ENCODE measurements around the gene TRIM49D2. TPM values are rescaled to one million over a fixed set of nuclear protein-coding genes. Genes with fewer than 3 reads are reported as not detected.
"Not testable (repeated sequence)": the region's sequence is repeated elsewhere in the genome, so short reads cannot be mapped to it uniquely, and the experiment has no call there.

The TRIM49D2 gene
- not detected for total RNA-seq

GRCh38 chr11:89923764-89924163, at the start of gene TRIM49D2:
Gene TRIM49D2 (plus strand): TSS chr11:89924064. CDS start chr11:89926762, 2,698 bp downstream.
- H3K4me3 Mint-ChIP-seq; H3K27ac Mint-ChIP-seq; H3K36me3 Mint-ChIP-seq (ENCODE audit: low read depth); ATAC-seq (replicated peaks); H3K4me1 Mint-ChIP-seq; H3K9me3 Mint-ChIP-seq; H3K27me3 Mint-ChIP-seq: not testable (repeated sequence)

GRCh38 chr11:89877511-89877910, 46.4 kb upstream of the TRIM49D2 start:
- H3K36me3 Mint-ChIP-seq (ENCODE audit: low read depth); H3K9me3 Mint-ChIP-seq; H3K27me3 Mint-ChIP-seq; H3K4me1 Mint-ChIP-seq; H3K4me3 Mint-ChIP-seq; H3K27ac Mint-ChIP-seq; ATAC-seq (replicated peaks): not testable (repeated sequence)

- not testable (repeated sequence) for H3K4me3 Mint-ChIP-seq; H3K27ac Mint-ChIP-seq; ATAC-seq (replicated peaks); H3K27me3 Mint-ChIP-seq; H3K9me3 Mint-ChIP-seq; H3K36me3 Mint-ChIP-seq (ENCODE audit: low read depth); H3K4me1 Mint-ChIP-seq
These were observed 30.6 kb upstream of the TRIM49D2 start for GRCh38 chr11:89893245-89893644.

GRCh38 chr11:89900809-89901208, 23.1 kb upstream of the TRIM49D2 start:
- ATAC-seq (replicated peaks); H3K4me1 Mint-ChIP-seq; H3K36me3 Mint-ChIP-seq (ENCODE audit: low read depth); H3K27ac Mint-ChIP-seq; H3K4me3 Mint-ChIP-seq; H3K27me3 Mint-ChIP-seq; H3K9me3 Mint-ChIP-seq: not testable (repeated sequence)

GRCh38 chr11:89922195-89922660, 1.6 kb upstream of the TRIM49D2 start, which contains the start of gene TRIM49D1:
Gene TRIM49D1 (minus strand): TSS chr11:89922245. CDS start chr11:89917710, 4,535 bp downstream.
- no peaks in the 10 kb centered on the region for H3K9me3 Mint-ChIP-seq
- H3K27ac Mint-ChIP-seq: no peak within 1 kb of the TSS
- no peaks in the 10 kb centered on the region for H3K36me3 Mint-ChIP-seq (ENCODE audit: low read depth)
- H3K4me3 Mint-ChIP-seq: no peak within 1 kb of the TSS
- H3K27me3 Mint-ChIP-seq: no peaks in the 10 kb centered on the region
- ATAC-seq (replicated peaks): no peak
- H3K4me1 Mint-ChIP-seq: no peaks in the 10 kb centered on the region

- ATAC-seq (replicated peaks); H3K27ac Mint-ChIP-seq; H3K9me3 Mint-ChIP-seq; H3K27me3 Mint-ChIP-seq; H3K4me1 Mint-ChIP-seq; H3K36me3 Mint-ChIP-seq (ENCODE audit: low read depth); H3K4me3 Mint-ChIP-seq: not testable (repeated sequence)
These were observed 37.0 kb downstream of the TRIM49D2 start for GRCh38 chr11:89960833-89961232.

GRCh38 chr11:89965737-89966136, 41.9 kb downstream of the TRIM49D2 start, which contains the start of gene TRIM64:
Gene TRIM64 (plus strand): TSS chr11:89966037. CDS start chr11:89968504, 2,467 bp downstream.
- H3K36me3 Mint-ChIP-seq (ENCODE audit: low read depth); H3K4me3 Mint-ChIP-seq: not testable (repeated sequence)

More at GRCh38 chr11:89965737-89966136, 41.9 kb downstream of the TRIM49D2 start, which contains the start of gene TRIM64:
- not testable (repeated sequence) for H3K27me3 Mint-ChIP-seq; ATAC-seq (replicated peaks); H3K9me3 Mint-ChIP-seq; H3K4me1 Mint-ChIP-seq; H3K27ac Mint-ChIP-seq

Other genes with a start within 250 kb of the TRIM49D2 start
- not detected for gene TRIM77, start 213.8 kb upstream of the TRIM49D2 start, total RNA-seq
- gene TRIM49, start 115.5 kb upstream of the TRIM49D2 start, total RNA-seq: not detected
- not detected for gene TRIM64B, start 45.6 kb upstream of the TRIM49D2 start, total RNA-seq
- gene TRIM49D1, start 1.8 kb upstream of the TRIM49D2 start, total RNA-seq: not detected
- not detected for gene TRIM64, start 42.0 kb downstream of the TRIM49D2 start, total RNA-seq
- gene TRIM49C, start 107.0 kb downstream of the TRIM49D2 start, total RNA-seq: not detected
- not detected for gene UBTFL1, start 161.9 kb downstream of the TRIM49D2 start, total RNA-seq
- gene NAALAD2, start 210.6 kb downstream of the TRIM49D2 start, total RNA-seq: not detected